Measurements from ENCODE around the gene ATOH7.
A peak's percentile ranks its signal among the peaks of the same experiment; 100 is the strongest.
"Not testable (repeated sequence)": the region's sequence is repeated elsewhere in the genome, so short reads cannot be mapped to it uniquely, and the experiment has no call there.

The ATOH7 gene

GRCh38 chr10:68231817-68232251, at the start of gene ATOH7:
ATOH7 (minus strand) TSS chr10:68232113; CDS start chr10:68231677, 436 bp downstream.
- TF ChIP-seq POLR2A (IDR thresholded peaks at IDR 0.05; ENCODE audit: low read depth, low read length): no peak
- FAIRE-seq (no peak), DNase-seq (ENCODE audit: insufficient read length, low spot score) (no peak)

DNA sequence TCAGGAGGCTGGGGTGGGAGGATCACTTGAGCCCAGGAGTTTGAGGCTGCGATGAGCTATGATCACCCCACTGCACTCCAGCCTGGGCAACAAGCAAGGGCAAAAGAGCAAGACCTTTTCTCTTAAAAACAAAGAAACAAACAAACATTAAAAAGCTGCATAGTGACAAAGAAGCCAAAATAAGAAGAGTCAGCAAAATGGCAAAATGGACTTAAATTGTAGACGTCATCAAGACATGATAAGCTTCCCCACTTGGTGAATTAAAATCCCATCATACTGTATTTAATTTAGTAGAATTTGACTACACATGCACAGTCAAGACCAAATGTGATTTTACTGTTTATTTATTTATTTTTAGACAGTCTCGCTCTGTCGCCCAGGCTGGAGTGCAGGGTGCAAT, 48.8 kb upstream of the ATOH7 start:
- DNase-seq (ENCODE audit: insufficient read length, low spot score) (no peak), FAIRE-seq (no peak)
- no peak for TF ChIP-seq POLR2A (IDR thresholded peaks at IDR 0.05; ENCODE audit: low read depth, low read length)

GRCh38 chr10:68278906-68279753, 47.2 kb upstream of the ATOH7 start:
- FAIRE-seq; DNase-seq (ENCODE audit: insufficient read length, low spot score): not testable (repeated sequence)

DNA sequence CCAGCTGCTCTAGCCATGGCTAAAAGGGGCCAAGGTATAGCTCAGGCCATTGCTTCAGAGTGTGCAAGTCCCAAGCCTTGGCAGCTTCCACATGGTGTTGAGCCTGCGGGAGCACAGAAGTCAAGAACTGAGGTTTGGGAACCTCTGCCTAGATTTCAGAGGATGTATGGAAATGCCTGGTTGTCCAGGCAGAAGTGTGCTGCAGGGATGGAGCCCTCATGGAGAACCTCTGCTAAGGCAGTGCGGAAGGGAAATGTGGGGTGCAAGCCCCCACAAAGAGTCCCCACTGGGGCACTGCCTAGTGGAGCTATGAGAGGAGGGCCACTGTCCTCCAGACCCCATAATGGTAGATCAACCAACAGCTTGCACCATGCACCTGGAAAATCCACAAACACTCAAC, 45.9 kb upstream of the ATOH7 start:
- FAIRE-seq: not testable (repeated sequence)

DNA sequence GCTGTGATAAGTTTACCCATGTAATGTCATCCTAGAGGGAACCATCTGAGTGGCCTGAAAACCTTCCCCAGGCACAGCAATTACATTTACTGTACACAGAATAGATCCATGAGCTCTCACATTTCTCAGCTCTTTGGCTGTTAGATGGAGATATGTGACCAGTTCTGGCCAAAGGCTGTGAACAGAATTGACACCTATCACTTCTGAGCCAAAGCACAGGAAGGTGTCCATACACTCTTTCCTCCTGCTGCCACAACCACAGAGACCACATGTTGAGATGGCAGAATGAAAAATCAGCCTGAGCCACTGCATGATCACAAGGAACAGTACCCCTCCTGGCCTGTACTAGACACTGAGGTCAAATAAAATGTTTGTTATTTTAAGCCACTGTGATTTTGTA, 44.3 kb upstream of the ATOH7 start:
- FAIRE-seq: no peak
- no peak for TF ChIP-seq POLR2A (IDR thresholded peaks at IDR 0.05; ENCODE audit: low read depth, low read length)

More for the DNA sequence above, 45.9 kb upstream of the ATOH7 start:
- DNase-seq (ENCODE audit: insufficient read length, low spot score): not testable (repeated sequence)

DNA sequence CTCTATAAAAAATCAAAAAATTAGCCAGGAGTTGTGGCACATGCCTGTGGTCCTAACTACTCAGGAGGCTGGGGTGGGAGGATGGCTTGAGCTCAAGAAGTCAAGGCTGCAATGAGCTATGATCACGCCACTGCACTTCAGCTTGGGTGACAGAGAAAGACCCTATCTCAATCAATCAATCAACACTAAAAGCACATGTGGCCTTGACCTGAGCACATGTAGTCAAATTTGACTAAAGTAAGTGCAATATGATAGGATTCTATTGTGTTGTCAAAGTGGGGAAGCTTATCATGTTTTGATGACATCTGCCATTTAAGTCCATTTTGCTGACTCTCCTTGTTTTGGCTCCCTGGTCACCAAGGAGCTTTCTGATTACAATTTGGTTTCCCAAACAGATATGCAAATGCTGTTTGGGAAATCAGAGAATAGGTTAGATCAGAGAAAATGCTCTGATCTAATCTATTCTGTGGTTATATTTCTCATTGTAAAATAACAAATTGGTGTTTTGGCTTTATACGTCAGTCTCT, 43.8 kb upstream of the ATOH7 start:
- no peak for FAIRE-seq

More for the DNA sequence above, 44.3 kb upstream of the ATOH7 start:
- DNase-seq (ENCODE audit: insufficient read length, low spot score): no peak

DNA sequence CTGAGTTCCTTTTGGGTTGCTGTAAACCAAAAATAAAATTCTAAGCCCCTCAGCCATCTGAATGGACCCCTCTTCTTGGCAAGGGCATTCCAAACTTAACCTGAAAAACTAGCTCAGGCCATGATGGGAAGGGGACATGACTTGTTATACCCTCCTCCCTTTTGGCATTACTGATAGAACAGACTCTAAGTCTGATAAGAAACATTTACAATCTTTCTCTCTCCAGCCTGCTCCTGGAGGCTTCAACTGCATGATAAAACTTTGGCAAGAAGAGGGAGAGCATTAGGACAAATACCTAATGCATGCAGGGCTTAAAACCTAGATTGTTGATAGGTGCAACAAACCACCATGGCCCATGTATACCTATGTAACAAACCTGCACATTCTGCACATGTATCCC, 40.9 kb upstream of the ATOH7 start:
- FAIRE-seq (no peak), DNase-seq (ENCODE audit: insufficient read length, low spot score) (no peak)
- no peak for TF ChIP-seq POLR2A (IDR thresholded peaks at IDR 0.05; ENCODE audit: low read depth, low read length)

More for the DNA sequence above, 43.8 kb upstream of the ATOH7 start:
- DNase-seq (ENCODE audit: insufficient read length, low spot score): no peak
- TF ChIP-seq POLR2A (IDR thresholded peaks at IDR 0.05; ENCODE audit: low read depth, low read length): no peak

DNA sequence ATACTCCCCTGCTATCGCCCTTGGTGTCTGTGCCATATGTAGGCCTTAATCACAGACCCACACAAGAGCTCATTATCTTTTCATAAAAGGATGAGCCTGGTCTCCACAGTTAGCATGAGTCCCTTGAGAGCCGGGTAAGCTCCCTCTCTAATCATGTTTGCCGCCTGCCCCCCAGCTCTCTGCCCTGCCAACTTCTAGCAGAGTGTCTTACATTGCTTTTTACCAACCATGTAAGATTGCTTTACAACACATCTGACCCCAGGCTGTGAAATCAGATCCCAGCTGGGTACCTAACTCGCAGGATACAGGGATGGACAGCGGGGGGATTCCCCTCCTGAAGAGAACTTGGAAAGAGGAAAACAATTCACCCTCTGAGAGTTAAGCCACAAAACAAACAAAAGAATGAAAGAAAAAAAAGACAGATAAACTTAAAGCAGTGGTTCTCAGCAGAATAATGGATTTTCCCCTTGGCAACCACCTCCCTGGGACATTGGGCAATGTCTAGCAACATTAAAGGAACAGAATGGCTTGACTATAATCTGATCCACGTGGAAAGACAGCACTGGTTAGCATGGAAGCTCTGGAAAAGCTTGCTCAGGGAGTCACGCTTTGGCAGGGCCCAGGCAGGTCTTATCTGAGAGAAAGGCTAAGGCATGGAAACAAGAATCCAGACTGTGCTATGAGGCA, 39.4 kb upstream of the ATOH7 start:
- no peak for TF ChIP-seq POLR2A (IDR thresholded peaks at IDR 0.05; ENCODE audit: low read depth, low read length)
- DNase-seq (ENCODE audit: insufficient read length, low spot score) (no peak), FAIRE-seq (no peak)

DNA sequence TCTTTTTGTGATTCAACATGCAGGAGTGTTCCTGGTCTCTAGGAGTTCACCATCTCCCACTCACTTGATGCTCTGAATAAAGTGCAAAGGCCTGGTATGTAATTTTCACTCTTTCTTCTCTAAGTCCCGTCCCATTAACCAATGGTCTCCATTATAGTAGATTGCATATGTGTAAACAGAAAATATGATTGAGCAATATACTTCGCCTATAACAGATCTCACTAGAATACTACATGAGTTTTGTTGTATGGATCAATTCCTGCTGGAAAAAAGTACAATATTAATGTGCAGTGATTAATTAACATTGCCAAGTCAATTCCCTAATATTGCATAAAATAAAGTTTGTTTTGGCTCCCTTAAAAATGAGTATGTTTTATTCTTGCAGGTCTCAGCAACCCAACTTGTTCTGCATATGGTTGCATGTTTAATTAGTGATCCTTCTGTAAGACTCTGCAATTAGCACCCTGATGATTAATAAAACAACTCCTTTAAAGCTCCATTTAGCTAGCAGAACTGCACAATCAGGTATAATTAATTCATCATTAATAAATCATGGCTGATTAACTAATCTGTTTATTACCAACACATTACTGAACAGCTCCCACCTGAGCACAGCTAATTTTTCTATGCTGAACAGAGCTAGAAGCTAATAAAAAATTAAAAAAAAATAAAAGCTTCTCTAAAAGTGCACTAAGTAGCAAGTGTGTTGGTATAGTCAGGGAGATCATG, 37.8 kb upstream of the ATOH7 start:
- DNase-seq (ENCODE audit: insufficient read length, low spot score) (no peak), FAIRE-seq (no peak)
- no peak for TF ChIP-seq POLR2A (IDR thresholded peaks at IDR 0.05; ENCODE audit: low read depth, low read length)

GRCh38 chr10:68261132-68261856, 29.4 kb upstream of the ATOH7 start:
- TF ChIP-seq POLR2A (IDR thresholded peaks at IDR 0.05; ENCODE audit: low read depth, low read length): no peak
- DNase-seq (ENCODE audit: insufficient read length, low spot score) (peak; percentile 17), FAIRE-seq (peak; percentile 15)

DNA sequence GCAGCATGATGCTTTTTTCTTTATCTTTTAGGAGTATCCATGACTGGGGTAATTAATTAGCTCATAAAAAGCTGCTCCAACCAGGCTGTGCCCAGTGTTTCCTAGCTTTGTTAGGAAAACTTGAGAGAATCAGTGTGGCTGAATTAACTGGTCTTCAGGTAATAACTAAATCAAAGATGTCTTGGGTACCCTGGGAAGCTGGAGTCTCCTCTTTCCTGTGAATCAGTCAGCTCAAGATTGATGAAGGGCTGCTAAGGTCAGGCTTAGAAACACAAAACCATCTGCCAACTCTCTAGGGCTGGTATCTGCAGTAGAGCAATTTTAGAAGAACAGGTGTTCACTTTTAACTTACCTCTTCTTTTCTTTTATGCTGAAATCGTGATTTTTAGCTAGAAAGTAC, 21.4 kb upstream of the ATOH7 start:
- FAIRE-seq: no peak
- DNase-seq (ENCODE audit: insufficient read length, low spot score): no peak
- TF ChIP-seq POLR2A (IDR thresholded peaks at IDR 0.05; ENCODE audit: low read depth, low read length): no peak

DNA sequence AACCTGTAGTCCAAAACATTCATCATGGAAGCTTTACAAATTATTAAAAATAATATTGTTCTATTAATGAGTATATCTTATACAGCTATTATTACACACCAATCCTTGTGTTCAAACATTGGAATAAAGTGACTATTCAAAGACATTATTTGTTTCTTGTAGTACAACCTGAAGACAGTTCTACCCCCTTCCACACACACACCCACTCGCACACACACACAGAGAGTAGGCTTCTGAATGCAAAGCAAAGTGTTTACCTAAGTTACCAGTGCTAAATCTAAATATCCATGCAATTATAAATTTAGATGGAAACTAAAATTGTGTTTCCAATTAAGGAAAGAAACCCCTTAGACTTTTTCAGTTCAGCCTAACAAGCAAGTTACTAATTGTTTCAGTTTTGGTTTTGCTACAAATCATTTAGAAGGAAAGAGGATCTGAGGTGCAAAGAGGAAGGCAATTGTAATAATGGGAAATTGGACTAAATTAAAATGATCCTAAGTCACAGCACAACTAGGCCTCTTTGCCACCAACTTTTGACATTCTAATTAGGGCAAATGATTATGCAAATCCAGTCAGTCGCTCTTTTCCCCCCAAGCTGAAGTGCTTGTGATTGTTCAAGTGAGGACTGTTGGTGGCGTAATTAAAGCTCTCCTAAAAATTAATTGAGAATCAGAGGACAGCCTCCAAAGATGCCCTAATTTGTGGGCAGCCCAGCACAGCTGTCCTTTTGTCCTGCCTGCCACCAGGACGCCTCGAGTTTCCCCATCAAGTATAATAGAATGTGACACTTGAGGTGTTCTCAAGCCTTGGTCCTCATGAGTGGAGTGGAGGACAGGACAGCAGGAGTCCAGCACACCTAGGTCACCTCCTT, 19.9 kb upstream of the ATOH7 start:
- FAIRE-seq (no peak), DNase-seq (ENCODE audit: insufficient read length, low spot score) (no peak)
- TF ChIP-seq POLR2A (IDR thresholded peaks at IDR 0.05; ENCODE audit: low read depth, low read length): no peak
